Epithelial cell of proximal tubule (primary cell): Measurements from ENCODE around the gene EZH2. TPM values are rescaled to one million over a fixed set of nuclear protein-coding genes. Genes with fewer than 3 reads are reported as not detected.

Experiments used
- DNase-seq: peaks from one replicate; pipeline ENCODE4 v3.0.0-alpha.2; 2011; ENCODE audit warnings: low read depth
- H3K4me3 ChIP-seq: 2 replicates; pipeline ENCODE4 v1.5.1; 2011; ENCODE audit warnings: low read depth, mild to moderate bottlenecking, low read length
- CTCF ChIP-seq: conservative IDR thresholded peaks from 2 replicates; pipeline ENCODE4 v1.5.1; 2012; ENCODE audit warnings: low read depth, mild to moderate bottlenecking, low read length
- total RNA-seq: library from RNA; depleted of rRNA; stranded (reverse); fragments of >200 nt; gene quantifications from 2 replicates; pipeline ENCODE4 v1.2.3, GENCODE V29; 2015

EZH2 gene
- total RNA-seq, 1 donor from 2014 or later = 24.9 TPM

DNA sequence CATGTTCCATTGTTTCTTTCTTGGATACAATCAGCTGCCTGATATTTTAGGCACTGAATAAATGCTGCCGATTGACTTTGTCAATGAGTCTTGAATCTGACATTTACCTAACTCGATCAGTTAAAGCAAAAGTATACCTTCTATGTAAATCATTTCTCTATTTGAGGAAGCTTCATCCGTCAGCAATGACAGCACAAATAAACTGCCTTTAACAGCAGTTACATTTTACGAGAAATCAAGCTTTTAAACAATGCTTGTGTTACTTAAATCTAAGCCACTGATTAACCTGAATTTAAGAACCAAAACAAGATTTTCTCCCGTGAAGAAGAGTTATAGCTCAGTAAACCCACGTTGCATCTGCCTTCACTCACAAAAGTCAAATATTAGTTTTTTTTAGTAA is 114.1 kb downstream of the EZH2 start:
- no peak overlapping the region for H3K4me3 ChIP-seq
- no peak for DNase-seq
- no peak for TF ChIP-seq CTCF

GRCh38 chr7:148763622-148764021 is 120.5 kb downstream of the EZH2 start:
- DNase-seq = no peak
- TF ChIP-seq CTCF = no peak
- no peak overlapping the region for H3K4me3 ChIP-seq

- DNase-seq = no peak
- TF ChIP-seq CTCF = no peak
- no peak overlapping the region for H3K4me3 ChIP-seq
These were observed 122.4 kb downstream of the EZH2 start for GRCh38 chr7:148761499-148762278.

Other genes with a start within 250 kb of the EZH2 start
- 32.5 and 49.9 TPM in 2 replicates for gene CUL1, start 185.4 kb downstream of the EZH2 start, total RNA-seq
- gene PDIA4, start 144.2 kb upstream of the EZH2 start, total RNA-seq = 307 and 347 TPM in 2 replicates
- 3.6 and 5.1 TPM in 2 replicates for gene ZNF786, start 206.4 kb upstream of the EZH2 start, total RNA-seq
- 0.69 and 0.87 TPM in 2 replicates for gene ZNF425, start 242.0 kb upstream of the EZH2 start, total RNA-seq